Lower leg skin (tissue), 3 donors: ENCODE data around the gene TP63.
"Not testable (repeated sequence)": the region's sequence is repeated elsewhere in the genome, so short reads cannot be mapped to it uniquely, and the experiment has no call there.

Source experiments
- POLR2A ChIP-seq, 2 donors: fragments of 450-650 bp; IDR thresholded peaks; one replicate each; pipeline ENCODE4 v1.6.1; 2016 to 2017; ENCODE audit warnings: antibody characterized with exemption in 2 of 2, mild to moderate bottlenecking in 1 of 2, moderate library complexity in 1 of 2
- TF ChIP-seq, protein P1 (sequence below), 3 donors: fragments of 450-650 bp; IDR thresholded peaks; one replicate each; pipeline ENCODE4 v1.5.1; 2016; ENCODE audit warnings: antibody characterized with exemption in 3 of 3, mild to moderate bottlenecking in 3 of 3, moderate library complexity in 2 of 3

DNA sequence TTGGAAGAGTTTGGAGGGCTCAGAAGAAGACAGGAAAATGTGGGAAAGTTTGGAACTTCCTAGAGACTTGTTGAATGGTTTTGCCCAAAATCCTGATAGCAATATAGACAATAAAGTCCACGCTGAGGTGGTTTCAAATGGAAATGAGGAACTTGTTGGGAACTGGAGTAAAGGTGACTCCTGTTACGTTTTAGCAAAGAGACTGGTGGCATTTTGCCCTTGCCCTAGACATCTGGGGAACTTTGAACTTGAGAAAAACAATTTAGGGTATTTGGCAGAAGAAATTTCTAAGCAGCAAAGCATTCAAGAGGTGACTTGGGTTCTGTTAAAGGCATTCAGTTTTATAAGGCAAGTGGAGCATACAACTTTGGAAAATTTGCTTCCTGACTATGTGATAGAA lies 18.5 kb upstream of the TP63 start:
- TF ChIP-seq, protein P1, sequence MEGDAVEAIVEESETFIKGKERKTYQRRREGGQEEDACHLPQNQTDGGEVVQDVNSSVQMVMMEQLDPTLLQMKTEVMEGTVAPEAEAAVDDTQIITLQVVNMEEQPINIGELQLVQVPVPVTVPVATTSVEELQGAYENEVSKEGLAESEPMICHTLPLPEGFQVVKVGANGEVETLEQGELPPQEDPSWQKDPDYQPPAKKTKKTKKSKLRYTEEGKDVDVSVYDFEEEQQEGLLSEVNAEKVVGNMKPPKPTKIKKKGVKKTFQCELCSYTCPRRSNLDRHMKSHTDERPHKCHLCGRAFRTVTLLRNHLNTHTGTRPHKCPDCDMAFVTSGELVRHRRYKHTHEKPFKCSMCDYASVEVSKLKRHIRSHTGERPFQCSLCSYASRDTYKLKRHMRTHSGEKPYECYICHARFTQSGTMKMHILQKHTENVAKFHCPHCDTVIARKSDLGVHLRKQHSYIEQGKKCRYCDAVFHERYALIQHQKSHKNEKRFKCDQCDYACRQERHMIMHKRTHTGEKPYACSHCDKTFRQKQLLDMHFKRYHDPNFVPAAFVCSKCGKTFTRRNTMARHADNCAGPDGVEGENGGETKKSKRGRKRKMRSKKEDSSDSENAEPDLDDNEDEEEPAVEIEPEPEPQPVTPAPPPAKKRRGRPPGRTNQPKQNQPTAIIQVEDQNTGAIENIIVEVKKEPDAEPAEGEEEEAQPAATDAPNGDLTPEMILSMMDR (IDR thresholded peaks at IDR 0.05), result not testable (repeated sequence)
- TF ChIP-seq POLR2A (IDR thresholded peaks at IDR 0.05), result not testable (repeated sequence)
